NOMO-1 treated with dmso at 0.1 percent for 144 hours (cell line): ENCODE data around the gene ZFYVE16.
A peak's percentile ranks its signal among the peaks of the same experiment; 100 is the strongest.
"Not testable (repeated sequence)": the region's sequence is repeated elsewhere in the genome, so short reads cannot be mapped to it uniquely, and the experiment has no call there.

Source experiments
- DNase-seq: peaks from one replicate; lab custom pipeline; 2025; ENCODE audit not compliant: unreplicated experiment; lab: John Stamatoyannopoulos, UW

The ZFYVE16 gene

GRCh38 chr5:80487444-80487828, 79.6 kb downstream of the ZFYVE16 start:
- no peak for DNase-seq

- peak; percentile 79 for DNase-seq
Observed at GRCh38 chr5:80487829-80488721, 80.2 kb downstream of the ZFYVE16 start, which contains the start of gene FAM151B. Gene FAM151B, plus strand, starts transcription at chr5:80488100. Its CDS starts 24 bp downstream, at chr5:80488124.

DNA sequence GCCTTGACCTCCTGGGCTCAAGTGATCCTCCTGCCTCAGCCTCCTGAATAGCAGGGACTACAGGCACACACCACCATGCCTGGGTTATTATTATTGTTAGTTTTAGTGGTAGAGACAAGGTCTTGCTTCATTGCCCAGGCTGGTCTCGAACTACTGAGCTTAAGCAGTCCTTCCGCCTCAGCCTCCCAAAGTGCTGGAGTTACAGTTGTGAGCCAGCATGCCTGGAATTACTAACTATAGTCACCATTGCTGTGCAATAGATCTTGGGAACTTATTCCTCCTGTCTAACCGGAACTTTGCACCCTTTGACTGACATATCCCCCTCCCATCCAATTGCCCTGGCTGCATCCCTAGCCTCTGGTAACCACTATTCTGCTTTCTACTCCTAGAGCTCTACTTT, 83.4 kb downstream of the ZFYVE16 start:
- no peak for DNase-seq

DNA sequence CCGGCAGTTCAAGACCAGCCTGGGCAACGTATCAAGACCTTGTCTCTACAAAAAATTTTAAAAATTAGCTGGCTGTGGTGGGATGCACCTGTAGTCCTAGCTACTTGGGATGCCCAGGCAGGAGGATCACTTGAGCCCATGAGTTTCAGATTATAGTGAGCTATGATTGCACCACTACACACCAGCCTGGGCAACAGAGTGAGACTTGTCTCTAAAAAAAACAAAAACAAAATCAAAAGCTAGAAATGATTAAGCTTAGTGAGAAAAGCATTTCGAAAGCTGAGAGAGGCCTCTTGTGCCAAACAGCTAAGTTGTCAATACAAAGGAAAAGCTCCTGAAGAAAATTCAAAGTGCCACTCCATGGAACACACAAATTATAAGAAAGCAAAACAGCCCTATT, 84.9 kb downstream of the ZFYVE16 start:
- no peak for DNase-seq

- DNase-seq: not testable (repeated sequence)
Observed at GRCh38 chr5:80493443-80493842, 85.6 kb downstream of the ZFYVE16 start.

GRCh38 chr5:80495891-80496290, 88.0 kb downstream of the ZFYVE16 start:
- no peak for DNase-seq

GRCh38 chr5:80502800-80503199, 94.9 kb downstream of the ZFYVE16 start:
- DNase-seq: peak; percentile 40

GRCh38 chr5:80503641-80504040, 95.8 kb downstream of the ZFYVE16 start:
- peak; percentile 78 for DNase-seq

DNA sequence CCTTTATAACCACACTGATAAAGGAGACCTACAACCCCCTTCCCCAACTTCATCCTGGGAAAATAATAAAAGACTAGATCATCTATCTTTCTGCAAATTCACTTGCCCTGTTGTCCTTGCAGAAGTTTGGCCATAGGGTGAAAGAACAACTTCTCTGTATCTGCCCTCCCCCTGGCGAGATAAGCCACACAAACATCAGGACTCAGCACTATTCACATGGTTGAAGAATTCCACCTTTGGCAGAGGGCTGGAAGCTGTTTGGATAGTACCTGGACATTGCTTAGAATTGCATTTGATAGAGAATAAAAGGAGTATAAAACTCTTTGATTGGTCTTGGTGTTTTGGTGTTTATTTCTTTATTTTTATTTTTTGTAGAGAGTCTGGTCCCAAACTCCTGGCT, 97.0 kb downstream of the ZFYVE16 start:
- DNase-seq: no peak

- no peak for DNase-seq
Observed at GRCh38 chr5:80507663-80508062, 99.8 kb downstream of the ZFYVE16 start.

DNA sequence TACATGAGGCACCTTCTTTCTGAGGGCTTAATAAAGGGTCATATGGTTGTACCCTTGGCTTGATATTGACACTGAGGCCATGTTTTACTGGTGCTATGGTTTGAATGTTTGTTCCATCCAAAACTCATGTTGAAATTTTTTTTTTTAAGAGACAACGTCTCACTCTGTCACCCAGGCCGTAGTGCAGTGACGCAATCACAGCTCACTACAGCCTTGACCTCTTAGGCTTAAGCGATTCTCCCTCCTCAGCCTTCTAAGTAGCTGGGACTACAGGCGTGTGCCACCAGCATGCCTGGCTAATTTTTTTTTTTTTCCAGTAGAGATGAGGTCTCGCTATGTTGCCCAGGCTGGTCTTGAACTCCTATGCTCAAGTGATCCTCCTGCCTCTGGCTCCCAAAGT, 101.0 kb downstream of the ZFYVE16 start:
- no peak for DNase-seq

DNA sequence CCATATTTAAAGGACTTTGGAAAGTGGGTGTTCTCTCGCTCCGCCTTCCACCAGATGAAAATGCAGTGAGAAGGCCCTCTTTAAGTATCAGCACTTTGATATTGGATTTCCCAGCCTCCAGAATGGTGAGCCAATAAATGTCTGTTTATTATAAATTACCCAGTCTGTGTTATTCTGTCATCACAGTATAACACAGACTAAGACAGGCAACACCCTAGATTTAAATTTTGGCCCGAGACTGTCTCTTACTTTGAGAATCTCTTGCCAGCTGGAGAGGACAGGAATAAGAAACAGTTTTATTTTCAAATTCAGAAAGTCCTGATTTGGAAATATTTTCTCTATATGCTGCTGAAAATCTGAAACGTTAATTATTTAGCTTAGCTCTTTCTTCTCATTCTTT, 101.5 kb downstream of the ZFYVE16 start:
- no peak for DNase-seq

- DNase-seq: no peak
Observed at GRCh38 chr5:80516826-80517225, 109.0 kb downstream of the ZFYVE16 start.
